ENCODE results near the gene GALNTL6. TPM values are rescaled to one million over a fixed set of nuclear protein-coding genes. Genes with fewer than 3 reads are reported as not detected.

Gene GALNTL6
- total RNA-seq, 1 donor from 2014 or later: 1.7 TPM

DNA sequence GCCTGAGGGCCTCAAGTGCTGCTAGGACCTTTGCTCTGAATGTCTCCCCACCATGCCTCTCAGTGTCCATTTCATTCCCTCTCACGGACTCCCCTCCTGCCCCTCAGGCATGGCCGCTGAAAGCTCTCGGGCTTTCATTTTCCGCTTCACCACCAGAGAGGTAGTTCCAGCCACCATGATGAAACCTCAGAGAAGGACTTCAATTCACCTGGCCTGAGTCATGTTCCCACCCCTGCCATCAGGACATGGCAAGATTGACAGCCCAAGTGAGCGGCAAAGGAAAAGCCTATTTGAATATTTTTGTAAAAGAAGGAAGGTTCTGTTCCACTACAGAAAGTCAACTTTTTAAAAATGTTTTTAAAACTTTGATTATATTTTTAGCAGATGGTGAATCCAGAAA, 1106.1 kb downstream of the GALNTL6 start:
- TF ChIP-seq, protein P1, sequence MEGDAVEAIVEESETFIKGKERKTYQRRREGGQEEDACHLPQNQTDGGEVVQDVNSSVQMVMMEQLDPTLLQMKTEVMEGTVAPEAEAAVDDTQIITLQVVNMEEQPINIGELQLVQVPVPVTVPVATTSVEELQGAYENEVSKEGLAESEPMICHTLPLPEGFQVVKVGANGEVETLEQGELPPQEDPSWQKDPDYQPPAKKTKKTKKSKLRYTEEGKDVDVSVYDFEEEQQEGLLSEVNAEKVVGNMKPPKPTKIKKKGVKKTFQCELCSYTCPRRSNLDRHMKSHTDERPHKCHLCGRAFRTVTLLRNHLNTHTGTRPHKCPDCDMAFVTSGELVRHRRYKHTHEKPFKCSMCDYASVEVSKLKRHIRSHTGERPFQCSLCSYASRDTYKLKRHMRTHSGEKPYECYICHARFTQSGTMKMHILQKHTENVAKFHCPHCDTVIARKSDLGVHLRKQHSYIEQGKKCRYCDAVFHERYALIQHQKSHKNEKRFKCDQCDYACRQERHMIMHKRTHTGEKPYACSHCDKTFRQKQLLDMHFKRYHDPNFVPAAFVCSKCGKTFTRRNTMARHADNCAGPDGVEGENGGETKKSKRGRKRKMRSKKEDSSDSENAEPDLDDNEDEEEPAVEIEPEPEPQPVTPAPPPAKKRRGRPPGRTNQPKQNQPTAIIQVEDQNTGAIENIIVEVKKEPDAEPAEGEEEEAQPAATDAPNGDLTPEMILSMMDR (conservative IDR thresholded peaks at IDR 0.05): no peak
- Mint-ChIP-seq H3K4me3 (no peak overlapping the region), H3K27ac (no peak overlapping the region), H3K9me3 (peaks cover 5% of the 10 kb centered on the region), H3K4me1 (ENCODE audit: unreplicated experiment) (no peaks in the 10 kb centered on the region), H3K27me3 (no peaks in the 10 kb centered on the region), H3K36me3 (no peaks in the 10 kb centered on the region)
- DNase-seq (ENCODE audit: extremely low spot score, unreplicated experiment): no peak

DNA sequence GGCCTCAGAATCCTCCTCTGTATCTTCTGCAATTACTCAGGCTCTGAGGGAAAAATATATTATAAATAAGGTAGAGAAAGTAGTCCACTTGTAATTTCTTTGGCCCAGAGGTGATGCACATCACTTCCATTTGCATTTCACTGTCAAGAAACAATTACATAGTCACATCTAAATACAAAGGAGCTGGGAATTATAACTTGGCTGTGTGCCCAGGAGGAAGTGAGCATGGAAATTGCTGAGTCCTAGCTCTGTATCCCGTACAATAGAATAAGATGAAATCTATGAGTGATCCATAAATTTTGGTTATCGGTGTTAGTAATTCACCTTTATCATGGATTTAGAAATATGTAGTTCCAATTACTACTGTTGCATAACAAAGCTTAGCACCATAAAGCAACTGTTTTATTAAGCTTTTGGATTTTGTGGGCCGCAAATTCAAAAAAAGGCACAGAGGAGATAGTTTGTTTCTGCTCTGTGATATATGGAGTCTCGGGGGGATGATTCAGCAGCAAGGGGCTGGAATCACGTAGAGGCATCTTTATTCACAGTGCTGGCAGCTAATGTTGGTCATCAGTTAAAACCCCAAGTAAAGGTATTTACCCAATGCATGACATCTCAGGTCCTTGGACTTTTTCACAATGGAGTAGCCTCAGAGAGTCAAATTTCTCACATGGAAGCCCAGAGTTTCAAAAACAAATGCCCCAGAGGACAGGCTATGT, 1114.1 kb downstream of the GALNTL6 start:
- no peaks in the 10 kb centered on the region for H3K4me1 Mint-ChIP-seq (ENCODE audit: unreplicated experiment)
- DNase-seq (ENCODE audit: extremely low spot score, unreplicated experiment): no peak
- H3K4me3 Mint-ChIP-seq: no peak overlapping the region
- no peaks in the 10 kb centered on the region for H3K36me3 Mint-ChIP-seq
- peaks cover 5% of the 10 kb centered on the region for H3K9me3 Mint-ChIP-seq
- TF ChIP-seq, protein P1 (conservative IDR thresholded peaks at IDR 0.05): no peak
- no peak overlapping the region for H3K27ac Mint-ChIP-seq
- H3K27me3 Mint-ChIP-seq: no peaks in the 10 kb centered on the region

DNA sequence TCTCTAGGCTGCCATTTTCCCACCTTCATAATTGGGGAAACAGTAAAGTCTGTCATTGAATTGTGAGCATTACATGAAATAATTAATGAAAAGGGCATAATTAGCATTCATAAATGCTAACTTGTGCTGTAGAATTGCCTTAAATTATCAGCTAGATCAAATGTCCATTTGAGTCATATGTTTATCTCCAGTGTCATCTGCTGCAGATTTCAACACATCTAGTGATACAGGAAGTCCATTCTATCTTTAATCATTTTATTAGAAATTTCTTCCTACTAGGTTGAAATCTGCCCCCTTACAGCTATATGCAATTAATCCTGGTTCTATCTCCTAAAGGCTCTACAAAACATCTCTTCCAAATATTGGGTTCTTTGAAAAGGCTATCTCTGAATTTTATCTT, 1115.1 kb downstream of the GALNTL6 start:
- no peaks in the 10 kb centered on the region for H3K27me3 Mint-ChIP-seq
- H3K36me3 Mint-ChIP-seq: no peaks in the 10 kb centered on the region
- TF ChIP-seq, protein P1 (conservative IDR thresholded peaks at IDR 0.05): no peak
- no peak for DNase-seq (ENCODE audit: extremely low spot score, unreplicated experiment)
- peaks cover 5% of the 10 kb centered on the region for H3K9me3 Mint-ChIP-seq
- no peak overlapping the region for H3K27ac Mint-ChIP-seq
- no peak overlapping the region for H3K4me3 Mint-ChIP-seq
- no peaks in the 10 kb centered on the region for H3K4me1 Mint-ChIP-seq (ENCODE audit: unreplicated experiment)

DNA sequence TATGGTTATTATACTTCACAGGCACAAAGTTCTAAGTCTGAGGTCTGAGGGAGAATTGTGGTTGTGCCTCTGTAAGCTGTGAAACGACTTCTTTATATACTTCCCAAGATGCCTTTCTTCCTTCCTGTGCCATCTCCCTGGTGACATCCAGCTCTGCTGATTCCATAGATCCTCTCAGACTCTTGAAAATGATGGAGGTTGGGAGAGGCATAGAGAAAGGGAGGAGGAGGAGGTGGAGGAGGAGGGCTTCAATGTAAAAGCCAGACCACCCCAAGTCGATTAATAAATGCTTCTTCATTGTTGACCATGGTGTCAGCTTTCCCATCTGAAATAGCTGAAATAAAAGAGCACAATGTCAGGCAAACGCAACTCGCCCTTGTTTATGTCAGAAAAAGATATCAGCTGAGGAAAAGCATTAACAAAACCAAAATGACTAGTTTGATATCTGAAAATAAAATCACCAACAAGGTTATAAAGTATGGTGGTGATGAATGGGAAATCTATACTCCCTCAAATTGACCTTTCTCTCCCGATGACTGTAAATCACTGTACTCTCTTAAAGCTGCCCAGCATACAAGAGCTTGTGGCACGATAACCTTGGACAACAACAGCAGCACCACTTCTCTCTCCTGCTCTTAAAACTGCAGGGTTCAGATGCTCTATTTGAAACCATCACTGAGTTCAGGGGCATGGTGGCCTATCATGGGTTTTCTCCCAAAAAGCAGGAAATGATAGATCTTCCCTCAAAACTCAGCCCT, 1125.0 kb downstream of the GALNTL6 start:
- TF ChIP-seq, protein P1 (conservative IDR thresholded peaks at IDR 0.05): no peak
- DNase-seq (ENCODE audit: extremely low spot score, unreplicated experiment): no peak
- no peaks in the 10 kb centered on the region for H3K27me3 Mint-ChIP-seq
- no peak overlapping the region for H3K27ac Mint-ChIP-seq
- H3K4me3 Mint-ChIP-seq: no peak overlapping the region
- H3K36me3 Mint-ChIP-seq: no peaks in the 10 kb centered on the region
- peaks cover 9% of the 10 kb centered on the region for H3K9me3 Mint-ChIP-seq
- no peaks in the 10 kb centered on the region for H3K4me1 Mint-ChIP-seq (ENCODE audit: unreplicated experiment)

DNA sequence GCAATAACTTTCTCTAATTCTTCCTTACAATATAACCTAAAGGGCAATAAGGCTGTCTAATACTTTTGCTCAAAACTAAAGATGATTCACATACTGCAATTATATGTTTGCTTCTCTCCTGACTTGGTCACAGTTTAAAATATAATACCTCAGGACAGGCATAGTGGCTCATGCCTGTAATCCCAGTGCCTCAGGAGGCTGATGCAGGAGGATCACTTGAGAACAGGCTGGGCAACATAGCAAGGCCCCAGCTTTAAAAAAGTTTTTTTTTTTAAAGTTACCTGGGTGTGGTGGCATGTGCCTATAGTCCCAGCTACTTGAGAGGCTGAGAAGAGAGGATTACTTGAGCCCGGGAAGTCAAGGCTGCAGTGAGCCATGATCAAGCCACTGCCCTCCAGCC, 1125.7 kb downstream of the GALNTL6 start:
- TF ChIP-seq, protein P1 (conservative IDR thresholded peaks at IDR 0.05): no peak
- DNase-seq (ENCODE audit: extremely low spot score, unreplicated experiment): no peak
- Mint-ChIP-seq H3K9me3 (peaks cover 9% of the 10 kb centered on the region), H3K27me3 (no peaks in the 10 kb centered on the region), H3K4me3 (no peak overlapping the region), H3K27ac (no peak overlapping the region), H3K36me3 (no peaks in the 10 kb centered on the region), H3K4me1 (ENCODE audit: unreplicated experiment) (no peaks in the 10 kb centered on the region)
